Measurements from ENCODE around the gene MARS1.

DNA sequence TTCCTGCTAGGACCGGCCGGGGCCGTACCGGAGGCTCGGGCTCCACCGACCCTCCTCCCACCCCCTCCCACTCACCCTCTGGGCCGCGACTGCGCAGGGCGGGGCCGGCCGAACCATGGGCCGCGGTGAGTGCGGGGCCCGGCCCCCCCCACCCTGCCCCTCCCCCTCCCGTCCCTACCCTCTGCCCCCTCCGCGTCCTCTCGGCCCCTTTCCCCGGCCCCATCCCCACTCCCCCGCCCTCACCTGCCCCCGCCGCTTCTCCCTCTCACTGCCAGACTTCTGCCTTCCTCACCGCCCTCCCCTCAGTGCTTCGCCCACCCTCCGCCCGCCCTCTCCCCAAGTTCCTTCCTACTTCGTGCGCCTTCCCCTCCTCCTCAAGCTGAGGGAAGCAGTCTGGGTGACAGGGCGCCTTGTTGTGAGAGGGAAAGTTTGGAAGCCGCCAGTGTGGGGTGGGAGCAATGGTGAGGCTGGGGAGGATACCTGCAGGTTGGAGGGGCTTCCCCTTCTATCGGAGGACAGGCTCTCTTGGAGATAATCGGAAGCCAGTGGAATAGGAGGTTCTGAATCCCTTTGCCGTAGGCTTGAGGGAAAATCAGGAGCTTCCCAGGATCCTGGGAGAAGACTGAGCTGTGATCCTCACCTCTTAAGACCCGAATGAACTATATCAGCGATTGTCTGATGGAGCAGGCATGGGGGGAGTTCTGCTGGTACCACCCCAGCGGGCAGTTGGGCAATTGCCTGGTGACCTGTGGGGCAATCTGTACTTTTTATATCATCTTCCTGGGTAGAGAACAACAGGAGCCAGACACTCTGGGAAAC lies 35.2 kb downstream of the MARS1 start:
- TF ChIP-seq, protein P1, sequence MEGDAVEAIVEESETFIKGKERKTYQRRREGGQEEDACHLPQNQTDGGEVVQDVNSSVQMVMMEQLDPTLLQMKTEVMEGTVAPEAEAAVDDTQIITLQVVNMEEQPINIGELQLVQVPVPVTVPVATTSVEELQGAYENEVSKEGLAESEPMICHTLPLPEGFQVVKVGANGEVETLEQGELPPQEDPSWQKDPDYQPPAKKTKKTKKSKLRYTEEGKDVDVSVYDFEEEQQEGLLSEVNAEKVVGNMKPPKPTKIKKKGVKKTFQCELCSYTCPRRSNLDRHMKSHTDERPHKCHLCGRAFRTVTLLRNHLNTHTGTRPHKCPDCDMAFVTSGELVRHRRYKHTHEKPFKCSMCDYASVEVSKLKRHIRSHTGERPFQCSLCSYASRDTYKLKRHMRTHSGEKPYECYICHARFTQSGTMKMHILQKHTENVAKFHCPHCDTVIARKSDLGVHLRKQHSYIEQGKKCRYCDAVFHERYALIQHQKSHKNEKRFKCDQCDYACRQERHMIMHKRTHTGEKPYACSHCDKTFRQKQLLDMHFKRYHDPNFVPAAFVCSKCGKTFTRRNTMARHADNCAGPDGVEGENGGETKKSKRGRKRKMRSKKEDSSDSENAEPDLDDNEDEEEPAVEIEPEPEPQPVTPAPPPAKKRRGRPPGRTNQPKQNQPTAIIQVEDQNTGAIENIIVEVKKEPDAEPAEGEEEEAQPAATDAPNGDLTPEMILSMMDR (IDR thresholded peaks at IDR 0.05 in 4 of 5, conservative IDR thresholded peaks at IDR 0.05 in 1 of 5) = no peak
- TF ChIP-seq POLR2A (IDR thresholded peaks at IDR 0.05) = peak; percentile 30 to 42

All from gastrocnemius medialis (tissue), 4 donors.